Testis (tissue), 2 donors: Measurements from ENCODE around the gene GNAO1.

Source experiments
- POLR2A ChIP-seq: fragments of 450-650 bp; IDR thresholded peaks from one replicate; pipeline ENCODE4 v1.6.1; 2017; ENCODE audit warnings: antibody characterized with exemption, mild to moderate bottlenecking, moderate library complexity
- TF ChIP-seq, protein P1 (sequence below), 3 experiments: fragments of 450-650 bp in 2 of 3; fragments of 200-600 bp in 1 of 3; sonication (generic) in 1 of 3; IDR thresholded peaks; one replicate each; pipeline ENCODE4 v1.5.1; 2016 to 2019; ENCODE audit warnings: antibody characterized with exemption in 3 of 3, mild to moderate bottlenecking in 2 of 3, moderate library complexity in 1 of 3

GRCh38 chr16:56366945-56367344 lies 175.7 kb downstream of the GNAO1 start:
- TF ChIP-seq POLR2A: no peak
- TF ChIP-seq, protein P1, sequence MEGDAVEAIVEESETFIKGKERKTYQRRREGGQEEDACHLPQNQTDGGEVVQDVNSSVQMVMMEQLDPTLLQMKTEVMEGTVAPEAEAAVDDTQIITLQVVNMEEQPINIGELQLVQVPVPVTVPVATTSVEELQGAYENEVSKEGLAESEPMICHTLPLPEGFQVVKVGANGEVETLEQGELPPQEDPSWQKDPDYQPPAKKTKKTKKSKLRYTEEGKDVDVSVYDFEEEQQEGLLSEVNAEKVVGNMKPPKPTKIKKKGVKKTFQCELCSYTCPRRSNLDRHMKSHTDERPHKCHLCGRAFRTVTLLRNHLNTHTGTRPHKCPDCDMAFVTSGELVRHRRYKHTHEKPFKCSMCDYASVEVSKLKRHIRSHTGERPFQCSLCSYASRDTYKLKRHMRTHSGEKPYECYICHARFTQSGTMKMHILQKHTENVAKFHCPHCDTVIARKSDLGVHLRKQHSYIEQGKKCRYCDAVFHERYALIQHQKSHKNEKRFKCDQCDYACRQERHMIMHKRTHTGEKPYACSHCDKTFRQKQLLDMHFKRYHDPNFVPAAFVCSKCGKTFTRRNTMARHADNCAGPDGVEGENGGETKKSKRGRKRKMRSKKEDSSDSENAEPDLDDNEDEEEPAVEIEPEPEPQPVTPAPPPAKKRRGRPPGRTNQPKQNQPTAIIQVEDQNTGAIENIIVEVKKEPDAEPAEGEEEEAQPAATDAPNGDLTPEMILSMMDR (IDR thresholded peaks at IDR 0.05): no peak
